Neural cell (in vitro differentiated cells): ENCODE results near the gene KCNQ1OT1. TPM values are rescaled to one million over a fixed set of nuclear protein-coding genes. Genes with fewer than 3 reads are reported as not detected.

Experiments used
- H2AFZ ChIP-seq: fragments of 200-600, 300-800 bp; sonication (generic), shearing (Covaris generic); 2 replicates; pipeline ENCODE4 v1.6.0; 2014; ENCODE audit warnings: low read depth, mild to moderate bottlenecking, antibody characterized with exemption, low read length, moderate library complexity
- H3F3A ChIP-seq: fragments of 200-600 bp; shearing (Covaris generic); 2 replicates; pipeline ENCODE4 v1.6.1; 2016; ENCODE audit warnings: mild to moderate bottlenecking, moderate library complexity, mixed read lengths, antibody characterized with exemption, low read length; ENCODE audit not compliant: insufficient read depth, poor library complexity, severe bottlenecking
- H3K27ac ChIP-seq: fragments of 200-600, 300-800 bp; sonication (generic), shearing (Covaris generic); 2 replicates; pipeline ENCODE4 v1.5.1; 2014; ENCODE audit warnings: mild to moderate bottlenecking, low read length, moderate library complexity
- H3K27me3 ChIP-seq: fragments of 300-800, 200-600 bp; sonication (generic), shearing (Covaris generic); 2 replicates; pipeline ENCODE4 v1.6.0; 2014; ENCODE audit warnings: mild to moderate bottlenecking, low read depth, low read length, moderate library complexity; ENCODE audit not compliant: insufficient read depth
- H3K36me3 ChIP-seq: fragments of 300-800, 200-600 bp; sonication (generic), shearing (Covaris generic); 2 replicates; pipeline ENCODE4 v1.5.1; 2014; ENCODE audit warnings: mild to moderate bottlenecking, antibody characterized with exemption, low read length, moderate library complexity; ENCODE audit not compliant: insufficient read depth
- H3K4me2 ChIP-seq: fragments of 300-800, 200-600 bp; sonication (generic), shearing (Covaris generic); 2 replicates; pipeline ENCODE4 v1.6.0; 2014; ENCODE audit warnings: mild to moderate bottlenecking, low read length
- H3K4me3 ChIP-seq: fragments of 300-800, 200-600 bp; sonication (generic), shearing (Covaris generic); 2 replicates; pipeline ENCODE4 v1.5.1; 2014; ENCODE audit warnings: mild to moderate bottlenecking, low read length, moderate library complexity
- H3K79me2 ChIP-seq: fragments of 200-600 bp; shearing (Covaris generic); replicated peaks from 2 replicates; pipeline ENCODE4 v1.6.0; 2014; ENCODE audit warnings: mild to moderate bottlenecking, low read length, moderate library complexity; ENCODE audit not compliant: insufficient read depth
- H3K9ac ChIP-seq: fragments of 300-800, 200-600 bp; sonication (generic), shearing (Covaris generic); 2 replicates; pipeline ENCODE4 v1.6.1; 2016; ENCODE audit warnings: mild to moderate bottlenecking, low read length, mixed read lengths
- H3K9me2 ChIP-seq: fragments of 200-600 bp; shearing (Covaris generic); 2 replicates; pipeline ENCODE4 v1.6.1; 2016; ENCODE audit warnings: mild to moderate bottlenecking, low read length, mixed read lengths; ENCODE audit not compliant: insufficient read depth
- H3K9me3 ChIP-seq: fragments of 200-600, 300-800 bp; sonication (generic), shearing (Covaris generic); 2 replicates; pipeline ENCODE4 v1.6.1; 2016; ENCODE audit warnings: mild to moderate bottlenecking, mixed run types, low read length, moderate library complexity, mixed read lengths
- H4K20me1 ChIP-seq: fragments of 200-600 bp; shearing (Covaris generic); 2 replicates; pipeline ENCODE4 v1.6.1; 2016; ENCODE audit warnings: mild to moderate bottlenecking, mixed run types; ENCODE audit not compliant: insufficient read depth
- EP300 ChIP-seq: fragments of 450-650 bp; conservative IDR thresholded peaks from 2 replicates; pipeline ENCODE4 v1.6.1; 2014; ENCODE audit warnings: antibody characterized with exemption, mild to moderate bottlenecking, moderate library complexity; ENCODE audit not compliant: poor library complexity, severe bottlenecking
- EZH2 ChIP-seq: fragments of 200-600, 300-800 bp; shearing (Covaris generic), sonication (generic); IDR thresholded peaks from 2 replicates; pipeline ENCODE4 v1.6.1; 2014; ENCODE audit warnings: antibody characterized with exemption, low read length, borderline replicate concordance, mild to moderate bottlenecking; ENCODE audit not compliant: insufficient read depth, poor library complexity, severe bottlenecking
- MXI1 ChIP-seq: fragments of 450-650 bp; conservative IDR thresholded peaks from 2 replicates; pipeline ENCODE4 v1.6.1; 2014; ENCODE audit warnings: antibody characterized with exemption, mild to moderate bottlenecking; ENCODE audit not compliant: poor library complexity, severe bottlenecking
- POLR2AphosphoS5 ChIP-seq: IDR thresholded peaks from 2 replicates; pipeline ENCODE4 v1.6.1; 2012
- RAD21 ChIP-seq: fragments of 450-650 bp; conservative IDR thresholded peaks from 2 replicates; pipeline ENCODE4 v1.6.1; 2014; ENCODE audit warnings: antibody characterized with exemption, mild to moderate bottlenecking, moderate library complexity
- SMC3 ChIP-seq: fragments of 450-650 bp; conservative IDR thresholded peaks from 2 replicates; pipeline ENCODE4 v1.6.1; 2014; ENCODE audit warnings: antibody characterized with exemption, mild to moderate bottlenecking, moderate library complexity; ENCODE audit not compliant: poor library complexity
- TAF1 ChIP-seq: IDR thresholded peaks from 2 replicates; pipeline ENCODE4 v1.6.1; 2012; ENCODE audit warnings: low read depth
- polyA plus RNA-seq: library from polyadenylated mRNA; depleted of rRNA; stranded (reverse); fragments of >200 nt; gene quantifications from 2 replicates; pipeline ENCODE4 v1.2.3, GENCODE V29; 2014
- TF ChIP-seq, protein P1 (sequence below): fragments of 450-650 bp; IDR thresholded peaks from 2 replicates; pipeline ENCODE4 v1.5.1; 2014; ENCODE audit warnings: antibody characterized with exemption, mild to moderate bottlenecking, moderate library complexity; ENCODE audit not compliant: poor library complexity, severe bottlenecking
- TF ChIP-seq, protein P2 (sequence below): IDR thresholded peaks from 2 replicates; pipeline ENCODE4 v1.6.1; 2012; ENCODE audit warnings: borderline replicate concordance

KCNQ1OT1 gene
- polyA plus RNA-seq, 1 donor from 2014 or later = 0.12 TPM

DNA sequence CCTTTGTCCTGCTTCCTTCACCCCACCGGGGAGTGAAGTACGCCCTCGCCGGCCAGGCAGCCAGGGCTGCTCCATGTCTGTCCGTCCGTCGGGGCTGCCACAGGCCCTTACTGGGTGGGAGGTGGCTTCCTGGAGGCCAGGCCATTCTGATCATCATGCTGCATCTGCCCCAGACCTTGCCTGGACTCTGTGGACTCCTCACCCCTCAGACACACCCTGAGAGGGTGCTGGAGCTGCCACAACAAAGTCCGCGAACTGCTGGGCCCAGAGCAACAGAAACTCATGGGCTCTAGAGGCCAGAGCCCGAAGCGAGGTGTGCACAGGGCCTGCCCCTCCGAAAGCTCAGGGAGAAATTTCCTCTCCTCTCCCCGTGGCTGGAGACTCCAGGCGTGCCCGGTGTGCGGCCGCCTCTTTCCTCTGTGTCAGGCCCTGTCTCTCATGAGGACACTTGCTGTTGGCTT, 124.2 kb downstream of the KCNQ1OT1 start:
- no peaks in the 10 kb centered on the region for H4K20me1 ChIP-seq
- no peaks in the 10 kb centered on the region for H3K36me3 ChIP-seq
- H3K79me2 ChIP-seq = no peaks in the 10 kb centered on the region
- H3K4me2 ChIP-seq = no peak overlapping the region
- no peak for TF ChIP-seq EZH2
- no peak for TF ChIP-seq EP300
- no peak for TF ChIP-seq POLR2AphosphoS5
- TF ChIP-seq, protein P1, sequence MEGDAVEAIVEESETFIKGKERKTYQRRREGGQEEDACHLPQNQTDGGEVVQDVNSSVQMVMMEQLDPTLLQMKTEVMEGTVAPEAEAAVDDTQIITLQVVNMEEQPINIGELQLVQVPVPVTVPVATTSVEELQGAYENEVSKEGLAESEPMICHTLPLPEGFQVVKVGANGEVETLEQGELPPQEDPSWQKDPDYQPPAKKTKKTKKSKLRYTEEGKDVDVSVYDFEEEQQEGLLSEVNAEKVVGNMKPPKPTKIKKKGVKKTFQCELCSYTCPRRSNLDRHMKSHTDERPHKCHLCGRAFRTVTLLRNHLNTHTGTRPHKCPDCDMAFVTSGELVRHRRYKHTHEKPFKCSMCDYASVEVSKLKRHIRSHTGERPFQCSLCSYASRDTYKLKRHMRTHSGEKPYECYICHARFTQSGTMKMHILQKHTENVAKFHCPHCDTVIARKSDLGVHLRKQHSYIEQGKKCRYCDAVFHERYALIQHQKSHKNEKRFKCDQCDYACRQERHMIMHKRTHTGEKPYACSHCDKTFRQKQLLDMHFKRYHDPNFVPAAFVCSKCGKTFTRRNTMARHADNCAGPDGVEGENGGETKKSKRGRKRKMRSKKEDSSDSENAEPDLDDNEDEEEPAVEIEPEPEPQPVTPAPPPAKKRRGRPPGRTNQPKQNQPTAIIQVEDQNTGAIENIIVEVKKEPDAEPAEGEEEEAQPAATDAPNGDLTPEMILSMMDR = no peak
- TF ChIP-seq RAD21 = no peak
- TF ChIP-seq SMC3 = no peak
- TF ChIP-seq, protein P2, sequence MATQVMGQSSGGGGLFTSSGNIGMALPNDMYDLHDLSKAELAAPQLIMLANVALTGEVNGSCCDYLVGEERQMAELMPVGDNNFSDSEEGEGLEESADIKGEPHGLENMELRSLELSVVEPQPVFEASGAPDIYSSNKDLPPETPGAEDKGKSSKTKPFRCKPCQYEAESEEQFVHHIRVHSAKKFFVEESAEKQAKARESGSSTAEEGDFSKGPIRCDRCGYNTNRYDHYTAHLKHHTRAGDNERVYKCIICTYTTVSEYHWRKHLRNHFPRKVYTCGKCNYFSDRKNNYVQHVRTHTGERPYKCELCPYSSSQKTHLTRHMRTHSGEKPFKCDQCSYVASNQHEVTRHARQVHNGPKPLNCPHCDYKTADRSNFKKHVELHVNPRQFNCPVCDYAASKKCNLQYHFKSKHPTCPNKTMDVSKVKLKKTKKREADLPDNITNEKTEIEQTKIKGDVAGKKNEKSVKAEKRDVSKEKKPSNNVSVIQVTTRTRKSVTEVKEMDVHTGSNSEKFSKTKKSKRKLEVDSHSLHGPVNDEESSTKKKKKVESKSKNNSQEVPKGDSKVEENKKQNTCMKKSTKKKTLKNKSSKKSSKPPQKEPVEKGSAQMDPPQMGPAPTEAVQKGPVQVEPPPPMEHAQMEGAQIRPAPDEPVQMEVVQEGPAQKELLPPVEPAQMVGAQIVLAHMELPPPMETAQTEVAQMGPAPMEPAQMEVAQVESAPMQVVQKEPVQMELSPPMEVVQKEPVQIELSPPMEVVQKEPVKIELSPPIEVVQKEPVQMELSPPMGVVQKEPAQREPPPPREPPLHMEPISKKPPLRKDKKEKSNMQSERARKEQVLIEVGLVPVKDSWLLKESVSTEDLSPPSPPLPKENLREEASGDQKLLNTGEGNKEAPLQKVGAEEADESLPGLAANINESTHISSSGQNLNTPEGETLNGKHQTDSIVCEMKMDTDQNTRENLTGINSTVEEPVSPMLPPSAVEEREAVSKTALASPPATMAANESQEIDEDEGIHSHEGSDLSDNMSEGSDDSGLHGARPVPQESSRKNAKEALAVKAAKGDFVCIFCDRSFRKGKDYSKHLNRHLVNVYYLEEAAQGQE = no peak
- no peak for TF ChIP-seq TAF1
- no peak for TF ChIP-seq MXI1
- no peak overlapping the region for H3K27ac ChIP-seq
- H3F3A ChIP-seq = no peaks in the 10 kb centered on the region
- H3K9me3 ChIP-seq = no peaks in the 10 kb centered on the region
- no peak overlapping the region for H3K4me3 ChIP-seq
- H2AFZ ChIP-seq = no peak overlapping the region
- no peaks in the 10 kb centered on the region for H3K9me2 ChIP-seq
- no peaks in the 10 kb centered on the region for H3K27me3 ChIP-seq
- no peak overlapping the region for H3K9ac ChIP-seq

DNA sequence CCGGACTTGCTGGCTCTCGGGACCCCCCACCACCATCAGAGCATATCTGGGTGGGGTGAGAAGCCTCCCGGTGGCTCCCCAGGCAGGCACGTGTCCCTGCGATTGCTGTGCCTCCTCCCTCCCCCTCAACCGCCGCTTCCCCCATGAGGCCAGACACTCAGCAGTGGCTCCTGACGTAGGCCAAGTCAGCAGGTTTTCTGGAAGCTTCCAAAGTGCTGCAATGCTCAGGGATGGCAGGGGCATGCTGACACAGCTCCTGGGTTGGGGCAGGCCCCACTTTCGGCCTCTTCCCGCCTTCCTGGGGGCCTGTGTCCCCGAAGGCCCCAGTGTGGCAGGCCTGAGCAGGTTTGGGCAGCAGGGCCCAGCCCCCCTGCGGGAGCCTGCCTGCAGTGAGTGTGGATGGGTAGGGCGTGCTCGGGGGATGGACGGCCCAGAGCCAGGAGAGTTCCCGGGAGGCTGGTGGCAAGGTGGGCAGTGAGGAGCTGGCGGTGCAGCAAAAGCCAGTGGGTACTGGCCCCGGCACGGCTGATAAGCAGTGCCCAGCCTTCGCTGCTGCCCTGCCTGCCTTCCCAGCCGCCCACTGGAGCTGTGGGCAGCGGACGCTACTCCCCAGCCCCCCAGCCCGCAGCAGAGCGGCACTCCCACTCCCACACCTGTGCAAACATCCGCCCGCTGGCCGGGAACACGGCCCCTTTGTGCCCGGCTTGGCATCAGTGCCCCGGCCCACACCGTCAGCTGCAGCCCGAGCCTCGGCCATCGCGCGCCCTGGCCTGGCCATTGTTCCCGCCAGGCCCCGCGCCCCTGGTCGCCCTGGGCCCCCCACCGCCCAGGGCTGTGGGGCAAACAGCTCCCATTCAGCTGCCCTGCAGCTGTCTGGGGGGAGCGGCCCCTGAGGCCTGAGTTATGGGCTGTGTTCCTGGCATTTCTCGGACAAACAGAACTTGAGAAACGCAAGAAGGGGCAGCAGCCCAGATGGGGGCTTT, 125.0 kb downstream of the KCNQ1OT1 start:
- H3K4me2 ChIP-seq = no peak overlapping the region
- H3K36me3 ChIP-seq = no peaks in the 10 kb centered on the region
- H3F3A ChIP-seq = no peaks in the 10 kb centered on the region
- no peak overlapping the region for H3K9ac ChIP-seq
- H3K4me3 ChIP-seq = no peak overlapping the region
- no peak overlapping the region for H2AFZ ChIP-seq
- no peak for TF ChIP-seq TAF1
- TF ChIP-seq, protein P2 = no peak
- H3K9me2 ChIP-seq = no peaks in the 10 kb centered on the region
- no peaks in the 10 kb centered on the region for H4K20me1 ChIP-seq
- no peaks in the 10 kb centered on the region for H3K27me3 ChIP-seq
- H3K9me3 ChIP-seq = no peaks in the 10 kb centered on the region
- H3K27ac ChIP-seq = no peak overlapping the region
- no peaks in the 10 kb centered on the region for H3K79me2 ChIP-seq
